B cell (primary cell): ENCODE measurements around the gene VIT.

ENCODE experiments used
- CTCF ChIP-seq: fragments of 200-600 bp; IDR thresholded peaks from one replicate; pipeline ENCODE4 v1.8.0; 2022; ENCODE audit warnings: antibody characterized with exemption, mild to moderate bottlenecking
- EZH2 ChIP-seq: IDR thresholded peaks from 2 replicates; pipeline ENCODE4 v1.6.1; 2012; ENCODE audit warnings: borderline replicate concordance, low read depth, mild to moderate bottlenecking, moderate library complexity, low read length; ENCODE audit not compliant: insufficient read depth, poor library complexity, severe bottlenecking

GRCh38 chr2:36653967-36654694 is 42.4 kb upstream of the VIT start:
- no peak for TF ChIP-seq CTCF
- TF ChIP-seq EZH2: no peak
